ENCODE data around the gene SMAD4.

DNA sequence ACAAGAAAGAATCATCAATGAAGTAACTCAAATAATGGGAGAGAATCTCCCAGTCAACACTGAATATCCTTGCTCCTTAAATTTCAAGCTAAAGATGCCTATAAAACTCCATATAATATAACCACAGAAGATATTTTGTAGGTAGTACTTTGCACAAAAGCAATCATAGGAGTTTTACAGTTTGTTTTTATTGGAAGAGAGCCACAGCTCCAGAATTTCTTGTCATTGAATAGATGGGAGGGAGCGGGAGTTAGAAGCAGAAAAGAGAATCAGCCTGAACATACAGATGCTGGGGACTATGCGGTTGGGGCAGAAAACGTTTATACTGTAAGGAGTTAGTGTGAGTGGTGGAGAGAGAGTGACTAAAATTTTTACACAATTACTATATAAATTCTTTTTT is 18.3 kb upstream of the SMAD4 start:
- TF ChIP-seq ELF4 (CRISPR knock-in tag; IDR thresholded peaks at IDR 0.05; ENCODE audit: low read depth): no peak
- TF ChIP-seq, protein P1, sequence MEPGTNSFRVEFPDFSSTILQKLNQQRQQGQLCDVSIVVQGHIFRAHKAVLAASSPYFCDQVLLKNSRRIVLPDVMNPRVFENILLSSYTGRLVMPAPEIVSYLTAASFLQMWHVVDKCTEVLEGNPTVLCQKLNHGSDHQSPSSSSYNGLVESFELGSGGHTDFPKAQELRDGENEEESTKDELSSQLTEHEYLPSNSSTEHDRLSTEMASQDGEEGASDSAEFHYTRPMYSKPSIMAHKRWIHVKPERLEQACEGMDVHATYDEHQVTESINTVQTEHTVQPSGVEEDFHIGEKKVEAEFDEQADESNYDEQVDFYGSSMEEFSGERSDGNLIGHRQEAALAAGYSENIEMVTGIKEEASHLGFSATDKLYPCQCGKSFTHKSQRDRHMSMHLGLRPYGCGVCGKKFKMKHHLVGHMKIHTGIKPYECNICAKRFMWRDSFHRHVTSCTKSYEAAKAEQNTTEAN (CRISPR knock-in tag; IDR thresholded peaks at IDR 0.05): no peak
- TF ChIP-seq NFE2L1 (CRISPR knock-in tag; IDR thresholded peaks at IDR 0.05): no peak
- TF ChIP-seq, protein P2, sequence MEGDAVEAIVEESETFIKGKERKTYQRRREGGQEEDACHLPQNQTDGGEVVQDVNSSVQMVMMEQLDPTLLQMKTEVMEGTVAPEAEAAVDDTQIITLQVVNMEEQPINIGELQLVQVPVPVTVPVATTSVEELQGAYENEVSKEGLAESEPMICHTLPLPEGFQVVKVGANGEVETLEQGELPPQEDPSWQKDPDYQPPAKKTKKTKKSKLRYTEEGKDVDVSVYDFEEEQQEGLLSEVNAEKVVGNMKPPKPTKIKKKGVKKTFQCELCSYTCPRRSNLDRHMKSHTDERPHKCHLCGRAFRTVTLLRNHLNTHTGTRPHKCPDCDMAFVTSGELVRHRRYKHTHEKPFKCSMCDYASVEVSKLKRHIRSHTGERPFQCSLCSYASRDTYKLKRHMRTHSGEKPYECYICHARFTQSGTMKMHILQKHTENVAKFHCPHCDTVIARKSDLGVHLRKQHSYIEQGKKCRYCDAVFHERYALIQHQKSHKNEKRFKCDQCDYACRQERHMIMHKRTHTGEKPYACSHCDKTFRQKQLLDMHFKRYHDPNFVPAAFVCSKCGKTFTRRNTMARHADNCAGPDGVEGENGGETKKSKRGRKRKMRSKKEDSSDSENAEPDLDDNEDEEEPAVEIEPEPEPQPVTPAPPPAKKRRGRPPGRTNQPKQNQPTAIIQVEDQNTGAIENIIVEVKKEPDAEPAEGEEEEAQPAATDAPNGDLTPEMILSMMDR (IDR thresholded peaks at IDR 0.05): no peak
- TF ChIP-seq, protein P3, sequence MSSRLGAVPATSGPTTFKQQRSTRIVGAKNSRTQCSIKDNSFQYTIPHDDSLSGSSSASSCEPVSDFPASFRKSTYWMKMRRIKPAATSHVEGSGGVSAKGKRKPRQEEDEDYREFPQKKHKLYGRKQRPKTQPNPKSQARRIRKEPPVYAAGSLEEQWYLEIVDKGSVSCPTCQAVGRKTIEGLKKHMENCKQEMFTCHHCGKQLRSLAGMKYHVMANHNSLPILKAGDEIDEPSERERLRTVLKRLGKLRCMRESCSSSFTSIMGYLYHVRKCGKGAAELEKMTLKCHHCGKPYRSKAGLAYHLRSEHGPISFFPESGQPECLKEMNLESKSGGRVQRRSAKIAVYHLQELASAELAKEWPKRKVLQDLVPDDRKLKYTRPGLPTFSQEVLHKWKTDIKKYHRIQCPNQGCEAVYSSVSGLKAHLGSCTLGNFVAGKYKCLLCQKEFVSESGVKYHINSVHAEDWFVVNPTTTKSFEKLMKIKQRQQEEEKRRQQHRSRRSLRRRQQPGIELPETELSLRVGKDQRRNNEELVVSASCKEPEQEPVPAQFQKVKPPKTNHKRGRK (CRISPR knock-in tag; IDR thresholded peaks at IDR 0.05; ENCODE audit: borderline replicate concordance): no peak
- no peak for TF ChIP-seq SP1 (CRISPR knock-in tag; conservative IDR thresholded peaks at IDR 0.05)
- no peak for TF ChIP-seq CREM (CRISPR knock-in tag; IDR thresholded peaks at IDR 0.05)
- TF ChIP-seq ATF1 (CRISPR knock-in tag; IDR thresholded peaks at IDR 0.05): no peak
- TF ChIP-seq NR2C2 (CRISPR knock-in tag; IDR thresholded peaks at IDR 0.05): no peak
- TF ChIP-seq NR1H2 (CRISPR knock-in tag; IDR thresholded peaks at IDR 0.05): no peak
- TF ChIP-seq, protein P4, sequence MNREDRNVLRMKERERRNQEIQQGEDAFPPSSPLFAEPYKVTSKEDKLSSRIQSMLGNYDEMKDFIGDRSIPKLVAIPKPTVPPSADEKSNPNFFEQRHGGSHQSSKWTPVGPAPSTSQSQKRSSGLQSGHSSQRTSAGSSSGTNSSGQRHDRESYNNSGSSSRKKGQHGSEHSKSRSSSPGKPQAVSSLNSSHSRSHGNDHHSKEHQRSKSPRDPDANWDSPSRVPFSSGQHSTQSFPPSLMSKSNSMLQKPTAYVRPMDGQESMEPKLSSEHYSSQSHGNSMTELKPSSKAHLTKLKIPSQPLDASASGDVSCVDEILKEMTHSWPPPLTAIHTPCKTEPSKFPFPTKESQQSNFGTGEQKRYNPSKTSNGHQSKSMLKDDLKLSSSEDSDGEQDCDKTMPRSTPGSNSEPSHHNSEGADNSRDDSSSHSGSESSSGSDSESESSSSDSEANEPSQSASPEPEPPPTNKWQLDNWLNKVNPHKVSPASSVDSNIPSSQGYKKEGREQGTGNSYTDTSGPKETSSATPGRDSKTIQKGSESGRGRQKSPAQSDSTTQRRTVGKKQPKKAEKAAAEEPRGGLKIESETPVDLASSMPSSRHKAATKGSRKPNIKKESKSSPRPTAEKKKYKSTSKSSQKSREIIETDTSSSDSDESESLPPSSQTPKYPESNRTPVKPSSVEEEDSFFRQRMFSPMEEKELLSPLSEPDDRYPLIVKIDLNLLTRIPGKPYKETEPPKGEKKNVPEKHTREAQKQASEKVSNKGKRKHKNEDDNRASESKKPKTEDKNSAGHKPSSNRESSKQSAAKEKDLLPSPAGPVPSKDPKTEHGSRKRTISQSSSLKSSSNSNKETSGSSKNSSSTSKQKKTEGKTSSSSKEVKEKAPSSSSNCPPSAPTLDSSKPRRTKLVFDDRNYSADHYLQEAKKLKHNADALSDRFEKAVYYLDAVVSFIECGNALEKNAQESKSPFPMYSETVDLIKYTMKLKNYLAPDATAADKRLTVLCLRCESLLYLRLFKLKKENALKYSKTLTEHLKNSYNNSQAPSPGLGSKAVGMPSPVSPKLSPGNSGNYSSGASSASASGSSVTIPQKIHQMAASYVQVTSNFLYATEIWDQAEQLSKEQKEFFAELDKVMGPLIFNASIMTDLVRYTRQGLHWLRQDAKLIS (CRISPR knock-in tag; IDR thresholded peaks at IDR 0.05; ENCODE audit: borderline replicate concordance): no peak
- no peak for TF ChIP-seq FOXK1 (CRISPR knock-in tag; IDR thresholded peaks at IDR 0.05)
- TF ChIP-seq ZNF138 (CRISPR knock-in tag; conservative IDR thresholded peaks at IDR 0.05): no peak
- TF ChIP-seq CBFB (CRISPR knock-in tag; IDR thresholded peaks at IDR 0.05; ENCODE audit: low read depth): no peak

Measured in WTC11 (cell line).